Panc1 (cell line): ENCODE results near the gene FDXR. TPM values are rescaled to one million over a fixed set of nuclear protein-coding genes. Genes with fewer than 3 reads are reported as not detected.

Experiments used
- ATAC-seq: fragments of 200-7000 bp; cut with Tn5 transposase; 2 replicates; pipeline ENCODE4 v1.9.1; 2020; ENCODE audit warnings: mild to moderate bottlenecking, moderate library complexity
- BruUV-seq: library from RNA; stranded (reverse); fragments of 400-500 nt; replicated peaks from 2 replicates; lab custom pipeline; 2021; lab: Mats Ljungman, UMichigan
- CTCF ChIA-PET: fragments of 300-600 bp; sonication (Branson Sonifier 250); formaldehyde crosslinking; loops from one replicate; lab custom pipeline; 2022; ENCODE audit warnings: antibody characterized with exemption; lab: Charles Lee
- POLR2A ChIA-PET: fragments of 300-600 bp; sonication (Branson Sonifier 250); formaldehyde crosslinking; loops from one replicate; lab custom pipeline; 2022; ENCODE audit warnings: antibody characterized with exemption; lab: Charles Lee
- DNase-seq: peaks from one replicate; pipeline ENCODE4 v3.0.0-alpha.2; 2010; ENCODE audit warnings: low read depth, low spot score
- H3K27ac ChIP-seq: 2 replicates; pipeline ENCODE4 v1.5.1; 2011; ENCODE audit warnings: mild to moderate bottlenecking, low read length, inconsistent platforms
- H3K27me3 ChIP-seq: fragments of 200-500 bp; sonication (Bioruptor generic); 2 replicates; pipeline ENCODE4 v1.6.0; 2014; ENCODE audit warnings: low read length, inconsistent platforms; ENCODE audit not compliant: control insufficient read depth, insufficient read depth
- H3K36me3 ChIP-seq: fragments of 200-500 bp; sonication (Bioruptor generic); 2 replicates; pipeline ENCODE4 v1.5.1; 2014; ENCODE audit warnings: inconsistent platforms, mild to moderate bottlenecking, low read length, moderate library complexity; ENCODE audit not compliant: control insufficient read depth, insufficient read depth
- H3K4me1 ChIP-seq: 2 replicates; pipeline ENCODE4 v1.5.1; 2011; ENCODE audit warnings: inconsistent platforms, mild to moderate bottlenecking, low read length, moderate library complexity; ENCODE audit not compliant: control insufficient read depth, insufficient read depth
- H3K4me3 ChIP-seq, 2 experiments: 2 replicates each; pipeline ENCODE4 v1.5.1; 2011 to 2012; ENCODE audit warnings: low read depth in 2 of 2, low read length in 2 of 2, mild to moderate bottlenecking in 2 of 2, inconsistent platforms in 1 of 2, moderate library complexity in 1 of 2
- H3K9me3 ChIP-seq: fragments of 200-500 bp; sonication (Bioruptor generic); 2 replicates; pipeline ENCODE4 v1.5.1; 2014; ENCODE audit warnings: low read depth, mild to moderate bottlenecking, inconsistent platforms, low read length, moderate library complexity; ENCODE audit not compliant: control insufficient read depth, insufficient read depth
- CTCF ChIP-seq: fragments of 450-650 bp; IDR thresholded peaks from 2 replicates; pipeline ENCODE4 v1.5.1; 2017; ENCODE audit warnings: mild to moderate bottlenecking
- POLR2AphosphoS5 ChIP-seq: IDR thresholded peaks from 2 replicates; pipeline ENCODE4 v1.6.1; 2012; ENCODE audit warnings: mild to moderate bottlenecking, low read depth, low read length, moderate library complexity
- SIN3A ChIP-seq: IDR thresholded peaks from 2 replicates; pipeline ENCODE4 v1.6.1; 2012; ENCODE audit warnings: low read depth, mild to moderate bottlenecking, low read length, moderate library complexity, borderline replicate concordance; ENCODE audit not compliant: insufficient read depth
- TCF7L2 ChIP-seq: IDR thresholded peaks from 2 replicates; pipeline ENCODE4 v1.6.1; 2011; ENCODE audit warnings: mild to moderate bottlenecking, low read depth, low read length, inconsistent platforms
- in situ Hi-C: cut with HindIII; loops from 2 replicates; pipeline ENCODE4 v1.10.0; 2016; ENCODE audit warnings: low sequenced_read_pairs, low pct_unique_long_range_greater_than_20kb
- intact Hi-C: fragments of 100-400 bp; cut with micrococcal nuclease; formaldehyde crosslinking; loops from one replicate; pipeline ENCODE4 v1.10.0; 2022; ENCODE audit not compliant: unreplicated experiment
- total RNA-seq: library from RNA; stranded (reverse); gene quantifications from one replicate; pipeline ENCODE4 v1.2.1, GENCODE V29; 2021; ENCODE audit not compliant: unreplicated experiment
- TF ChIP-seq, protein P1 (sequence below), 2 experiments: IDR thresholded peaks; 2 replicates each; pipeline ENCODE4 v1.6.1; 2011 to 2012; ENCODE audit warnings: low read depth in 2 of 2, control low read depth in 1 of 2, low read length in 1 of 2, mild to moderate bottlenecking in 1 of 2, moderate library complexity in 1 of 2; ENCODE audit not compliant: insufficient read depth in 1 of 2

Gene FDXR
- total RNA-seq, 1 experiment from 2014 or later: 21.8 TPM

GRCh38 chr17:74888469-74888868 is 15.7 kb upstream of the FDXR start:
- in situ Hi-C loops (no loop called here), intact Hi-C loops (no loop called here)
- ChIA-PET CTCF (no interaction called here), POLR2A (no interaction called here)
- no peaks in the 10 kb centered on the region for H3K9me3 ChIP-seq
- DNase-seq (no peak), ATAC-seq (no peak)
- H3K4me1 ChIP-seq: no peaks in the 10 kb centered on the region
- no peaks in the 10 kb centered on the region for H3K36me3 ChIP-seq
- no peaks in the 10 kb centered on the region; the same call in 1 of the 2 replicates for H3K27me3 ChIP-seq
- H3K4me3 ChIP-seq: no peak overlapping the region
- no peak overlapping the region for H3K27ac ChIP-seq
- TF ChIP-seq CTCF (no peak), TCF7L2 (no peak), POLR2AphosphoS5 (no peak), SIN3A (no peak)
- TF ChIP-seq, protein P1, sequence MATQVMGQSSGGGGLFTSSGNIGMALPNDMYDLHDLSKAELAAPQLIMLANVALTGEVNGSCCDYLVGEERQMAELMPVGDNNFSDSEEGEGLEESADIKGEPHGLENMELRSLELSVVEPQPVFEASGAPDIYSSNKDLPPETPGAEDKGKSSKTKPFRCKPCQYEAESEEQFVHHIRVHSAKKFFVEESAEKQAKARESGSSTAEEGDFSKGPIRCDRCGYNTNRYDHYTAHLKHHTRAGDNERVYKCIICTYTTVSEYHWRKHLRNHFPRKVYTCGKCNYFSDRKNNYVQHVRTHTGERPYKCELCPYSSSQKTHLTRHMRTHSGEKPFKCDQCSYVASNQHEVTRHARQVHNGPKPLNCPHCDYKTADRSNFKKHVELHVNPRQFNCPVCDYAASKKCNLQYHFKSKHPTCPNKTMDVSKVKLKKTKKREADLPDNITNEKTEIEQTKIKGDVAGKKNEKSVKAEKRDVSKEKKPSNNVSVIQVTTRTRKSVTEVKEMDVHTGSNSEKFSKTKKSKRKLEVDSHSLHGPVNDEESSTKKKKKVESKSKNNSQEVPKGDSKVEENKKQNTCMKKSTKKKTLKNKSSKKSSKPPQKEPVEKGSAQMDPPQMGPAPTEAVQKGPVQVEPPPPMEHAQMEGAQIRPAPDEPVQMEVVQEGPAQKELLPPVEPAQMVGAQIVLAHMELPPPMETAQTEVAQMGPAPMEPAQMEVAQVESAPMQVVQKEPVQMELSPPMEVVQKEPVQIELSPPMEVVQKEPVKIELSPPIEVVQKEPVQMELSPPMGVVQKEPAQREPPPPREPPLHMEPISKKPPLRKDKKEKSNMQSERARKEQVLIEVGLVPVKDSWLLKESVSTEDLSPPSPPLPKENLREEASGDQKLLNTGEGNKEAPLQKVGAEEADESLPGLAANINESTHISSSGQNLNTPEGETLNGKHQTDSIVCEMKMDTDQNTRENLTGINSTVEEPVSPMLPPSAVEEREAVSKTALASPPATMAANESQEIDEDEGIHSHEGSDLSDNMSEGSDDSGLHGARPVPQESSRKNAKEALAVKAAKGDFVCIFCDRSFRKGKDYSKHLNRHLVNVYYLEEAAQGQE (IDR thresholded peaks at IDR 0.05; ENCODE audit: insufficient read depth in 1 of 2, low read depth in 2 of 2, low read length in 1 of 2): no peak
- no TSS peak for BruUV-seq

DNA sequence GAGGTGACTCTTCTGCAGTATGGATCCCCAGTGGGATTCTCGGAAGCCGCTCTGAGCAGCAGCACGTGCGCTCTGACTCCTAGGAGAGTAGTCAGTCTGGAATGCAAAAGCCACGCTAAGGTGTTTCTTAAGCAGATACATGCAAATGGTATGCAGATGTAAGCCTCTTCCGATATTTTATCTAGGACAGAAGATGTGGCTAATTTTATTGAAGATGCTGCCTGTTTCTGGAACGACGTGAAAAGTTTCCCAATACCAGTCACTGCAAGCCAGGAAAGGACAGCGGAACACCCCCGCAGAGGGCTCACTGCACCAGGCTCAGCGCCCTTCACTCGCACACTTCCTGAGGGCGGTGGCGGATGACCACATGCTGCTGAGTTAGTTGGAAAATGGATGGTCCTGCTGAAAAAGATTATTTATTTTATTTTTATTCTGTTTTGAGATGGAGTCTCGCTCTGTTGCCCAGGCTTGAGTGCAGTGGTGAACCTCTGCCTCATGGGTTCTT is 10.5 kb upstream of the FDXR start:
- Histone ChIP-seq H3K4me3 (no peak overlapping the region), H3K27ac (no peak overlapping the region), H3K4me1 (no peaks in the 10 kb centered on the region), H3K36me3 (no peaks in the 10 kb centered on the region), H3K27me3 (no peaks in the 10 kb centered on the region; the same call in 1 of the 2 replicates), H3K9me3 (no peaks in the 10 kb centered on the region)
- intact Hi-C loops (no loop called here), in situ Hi-C loops (no loop called here)
- BruUV-seq: no TSS peak
- DNase-seq (no peak), ATAC-seq (no peak)
- no peak for TF ChIP-seq POLR2AphosphoS5
- ChIA-PET CTCF (no interaction called here), POLR2A (no interaction called here)

DNA sequence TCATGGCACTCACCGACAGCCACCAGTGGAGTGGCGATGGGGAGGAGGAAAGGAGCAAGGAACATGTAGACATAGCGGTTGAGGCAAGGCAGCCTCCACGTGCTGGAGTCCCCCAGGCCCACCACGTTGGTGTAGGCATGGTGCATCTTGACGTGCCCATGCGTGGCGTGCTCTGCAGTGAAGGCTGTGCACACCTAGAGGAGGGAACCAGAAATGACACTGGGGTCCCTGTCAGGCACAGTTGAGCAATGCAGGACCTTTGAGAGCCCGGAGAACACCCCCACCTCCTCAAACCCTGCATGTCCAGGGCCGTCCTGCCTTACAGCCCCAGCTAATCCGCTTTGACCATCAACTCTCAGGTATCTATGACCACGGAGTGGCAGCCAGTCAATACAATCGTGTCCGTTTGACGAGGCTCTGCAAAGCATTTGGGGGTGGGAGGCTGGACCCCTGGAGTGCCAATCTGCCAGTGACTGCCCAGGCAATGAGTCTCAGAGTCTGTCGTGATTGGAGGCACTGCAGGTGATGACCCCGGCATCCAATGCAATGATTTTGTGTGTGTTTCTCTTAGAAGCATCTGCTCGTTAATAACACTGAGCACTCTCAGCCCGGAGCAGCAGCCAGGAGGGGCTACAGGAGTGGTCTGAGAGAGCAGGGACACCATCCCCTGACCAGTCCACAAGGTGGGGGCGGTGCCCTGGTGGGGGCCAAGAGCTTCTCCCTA is 9.9 kb upstream of the FDXR start:
- no peak for TF ChIP-seq CTCF
- no peak for TF ChIP-seq TCF7L2
- TF ChIP-seq SIN3A: no peak
- TF ChIP-seq POLR2AphosphoS5: no peak
- TF ChIP-seq, protein P1 (IDR thresholded peaks at IDR 0.05; ENCODE audit: insufficient read depth in 1 of 2, low read depth in 2 of 2, low read length in 1 of 2): no peak
- no peaks in the 10 kb centered on the region; the same call in 1 of the 2 replicates for H3K27me3 ChIP-seq
- no peaks in the 10 kb centered on the region for H3K4me1 ChIP-seq
- DNase-seq (no peak), ATAC-seq (peak; percentile 27; the same call in 1 of the 2 replicates)
- no peak overlapping the region for H3K4me3 ChIP-seq
- intact Hi-C loops: no loop called here
- no peaks in the 10 kb centered on the region for H3K36me3 ChIP-seq
- no TSS peak for BruUV-seq
- H3K27ac ChIP-seq: no peak overlapping the region
- POLR2A ChIA-PET: interaction anchor here (0.6 kb wide), 1 partner anchor 14 kb away, joined by 6 read pairs; no protein-coding TSS in a partner anchor
- no peaks in the 10 kb centered on the region for H3K9me3 ChIP-seq
- CTCF ChIA-PET: no interaction called here
- in situ Hi-C loops: no loop called here
